Medulla oblongata (tissue), 1 donor: Measurements from ENCODE around the gene PCDHGA8.
"Not testable (repeated sequence)": the region's sequence is repeated elsewhere in the genome, so short reads cannot be mapped to it uniquely, and the experiment has no call there.

Source experiments
- DNase-seq: peaks from one replicate; pipeline ENCODE4 v3.0.0-alpha.2; 2015; ENCODE audit errors: extremely low spot score

The PCDHGA8 gene

DNA sequence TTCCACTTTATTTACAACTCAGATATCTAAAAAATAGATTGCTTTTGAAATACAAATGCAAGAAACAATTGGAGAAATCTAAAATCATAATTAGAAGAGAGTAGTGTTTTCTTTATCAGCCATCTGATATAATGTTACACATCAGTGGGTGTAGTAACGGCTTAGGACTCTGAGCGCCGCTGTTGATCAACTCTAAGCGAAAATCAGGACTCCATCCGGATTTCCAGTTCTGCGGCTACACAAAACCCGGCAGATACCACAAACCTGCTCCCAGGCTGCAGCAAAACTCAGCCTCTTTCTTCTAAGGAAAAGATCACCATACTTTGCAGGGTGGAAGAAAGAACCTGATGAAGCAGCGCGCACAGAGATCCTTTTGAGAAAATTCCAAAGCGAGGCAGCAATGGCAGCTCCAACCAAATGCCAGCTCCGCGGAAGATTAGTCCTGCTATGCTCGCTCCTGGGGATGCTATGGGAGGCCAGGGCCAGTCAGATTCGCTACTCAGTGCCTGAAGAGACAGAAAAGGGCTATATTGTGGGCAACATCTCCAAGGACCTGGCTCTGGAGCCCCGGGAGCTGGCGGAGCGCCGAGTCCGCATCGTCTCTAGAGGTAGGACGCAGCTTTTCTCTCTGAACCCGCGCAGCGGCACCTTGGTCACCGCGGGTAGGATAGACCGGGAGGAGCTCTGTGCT lies 10.3 kb downstream of the PCDHGA8 start, which contains the start of gene PCDHGA9:
PCDHGA9 (plus strand) TSS at position 226 of the 691 bp plus-strand sequence; CDS start at position 401, 175 bp downstream.
- DNase-seq, result peak; percentile 27

DNA sequence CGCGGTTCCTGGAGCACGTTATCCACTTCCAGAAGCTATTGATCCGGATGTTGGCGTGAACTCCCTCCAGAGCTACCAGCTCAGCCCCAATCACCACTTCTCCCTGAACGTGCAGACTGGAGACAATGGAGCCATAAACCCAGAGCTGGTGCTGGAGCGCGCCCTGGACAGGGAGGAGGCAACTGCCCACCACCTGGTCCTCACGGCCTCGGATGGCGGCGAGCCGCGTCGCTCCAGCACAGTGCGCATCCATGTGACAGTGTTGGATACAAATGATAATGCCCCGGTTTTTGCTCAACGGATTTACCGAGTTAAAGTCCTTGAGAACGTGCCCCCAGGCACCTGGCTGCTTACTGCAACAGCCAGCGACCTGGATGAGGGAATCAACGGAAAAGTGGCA lies 11.0 kb downstream of the PCDHGA8 start:
- DNase-seq, result no peak

DNA sequence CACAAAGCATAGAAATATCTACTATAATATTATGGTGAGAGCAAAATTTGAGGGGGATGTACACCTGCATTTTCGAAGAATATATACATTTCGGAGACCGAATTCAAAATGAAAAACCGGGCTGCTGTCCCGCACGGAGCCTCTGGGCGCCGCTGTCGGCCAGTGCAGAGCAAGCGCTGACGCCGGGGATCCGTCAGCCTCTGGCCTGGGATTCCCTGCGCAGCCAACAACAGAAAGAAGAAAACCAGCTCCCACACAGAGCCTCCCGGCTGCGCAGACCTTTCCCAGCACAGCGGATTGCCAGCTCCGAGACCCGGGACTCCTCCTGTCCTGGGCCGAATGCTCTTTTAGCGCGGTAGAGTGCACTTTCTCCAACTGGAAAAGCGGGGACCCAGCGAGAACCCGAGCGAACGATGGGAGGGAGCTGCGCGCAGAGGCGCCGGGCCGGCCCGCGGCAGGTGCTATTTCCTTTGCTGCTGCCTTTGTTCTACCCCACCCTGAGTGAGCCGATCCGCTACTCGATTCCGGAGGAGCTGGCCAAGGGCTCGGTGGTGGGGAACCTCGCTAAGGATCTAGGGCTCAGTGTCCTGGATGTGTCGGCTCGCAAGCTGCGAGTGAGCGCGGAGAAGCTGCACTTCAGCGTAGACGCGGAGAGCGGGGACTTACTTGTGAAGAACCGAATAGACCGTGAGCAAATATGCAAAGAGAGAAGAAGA lies 15.5 kb downstream of the PCDHGA8 start, which contains the start of gene PCDHGB6:
PCDHGB6 (plus strand) TSS at position 232 of the 716 bp plus-strand sequence; CDS start at position 414, 182 bp downstream.
- not testable (repeated sequence) for DNase-seq

DNA sequence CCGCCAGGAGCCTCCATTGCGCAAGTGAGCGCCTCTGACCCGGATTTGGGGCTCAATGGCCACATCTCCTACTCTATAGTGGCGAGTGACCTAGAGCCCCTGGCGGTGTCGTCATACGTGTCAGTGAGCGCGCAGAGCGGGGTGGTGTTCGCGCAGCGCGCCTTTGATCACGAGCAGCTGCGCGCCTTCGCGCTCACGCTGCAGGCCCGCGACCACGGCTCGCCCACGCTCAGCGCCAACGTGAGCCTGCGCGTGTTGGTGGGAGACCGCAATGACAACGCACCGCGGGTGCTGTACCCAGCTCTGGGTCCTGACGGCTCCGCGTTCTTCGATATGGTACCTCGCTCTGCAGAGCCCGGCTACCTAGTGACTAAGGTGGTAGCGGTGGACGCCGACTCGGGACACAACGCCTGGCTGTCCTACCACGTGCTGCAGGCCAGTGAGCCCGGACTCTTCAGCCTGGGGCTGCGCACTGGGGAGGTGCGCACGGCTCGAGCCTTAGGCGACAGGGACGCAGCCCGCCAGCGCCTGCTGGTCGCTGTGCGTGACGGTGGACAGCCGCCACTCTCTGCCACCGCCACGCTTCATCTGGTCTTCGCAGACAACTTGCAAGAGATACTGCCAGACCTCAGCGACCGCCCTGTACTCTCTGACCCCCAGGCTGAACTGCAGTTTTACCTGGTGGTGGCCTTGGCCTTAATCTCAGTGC lies 17.3 kb downstream of the PCDHGA8 start:
- no peak for DNase-seq

DNA sequence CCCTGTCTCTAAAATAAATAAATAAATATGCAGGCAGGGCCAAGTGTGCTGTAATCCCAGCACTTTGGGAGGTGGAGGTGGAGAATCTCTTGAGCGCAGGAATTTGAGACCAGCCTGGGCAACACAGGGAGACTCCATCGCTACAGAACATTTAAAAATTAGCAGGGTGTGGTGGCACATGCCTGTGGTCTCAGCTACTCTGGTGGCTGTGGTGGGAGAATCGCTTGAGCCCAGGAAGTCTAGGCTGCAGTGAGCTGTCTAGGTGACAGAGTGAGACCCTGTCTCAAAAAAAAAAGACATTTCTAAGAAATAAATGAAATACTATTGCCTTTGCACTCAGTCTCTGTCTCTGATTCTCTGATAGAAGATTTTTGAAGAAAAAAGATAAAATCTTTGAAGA lies 19.1 kb downstream of the PCDHGA8 start:
- no peak for DNase-seq

DNA sequence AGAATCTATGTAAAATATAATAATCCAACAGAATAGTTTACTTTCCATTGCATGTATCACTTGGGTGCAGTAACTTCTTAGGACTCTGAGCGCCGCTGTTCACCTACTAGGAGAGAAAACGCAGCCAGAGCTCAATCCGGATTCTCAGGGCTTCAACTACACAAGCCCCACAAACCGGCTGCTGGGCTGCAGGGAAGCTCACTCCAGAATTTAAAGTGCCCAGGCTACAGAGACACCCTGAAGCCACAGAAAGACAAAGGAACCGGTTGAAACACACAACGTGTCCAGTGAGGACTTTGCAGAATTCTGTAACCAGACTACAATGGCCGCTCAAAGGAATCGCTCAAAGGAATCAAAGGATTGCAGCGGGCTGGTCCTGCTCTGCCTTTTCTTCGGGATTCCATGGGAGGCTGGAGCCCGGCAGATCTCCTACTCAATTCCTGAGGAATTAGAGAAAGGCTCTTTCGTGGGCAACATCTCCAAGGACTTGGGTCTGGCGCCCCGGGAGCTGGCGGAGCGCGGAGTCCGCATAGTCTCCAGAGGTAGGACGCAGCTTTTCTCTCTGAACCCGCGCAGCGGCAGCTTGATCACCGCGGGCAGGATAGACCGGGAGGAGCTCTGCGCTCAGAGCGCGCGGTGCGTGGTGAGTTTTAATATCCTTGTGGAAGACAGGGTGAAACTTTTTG lies 20.6 kb downstream of the PCDHGA8 start, which contains the start of gene PCDHGA10:
PCDHGA10 (plus strand) TSS at position 134 of the 686 bp plus-strand sequence; CDS start at position 323, 189 bp downstream.
- peak; percentile 25 for DNase-seq

DNA sequence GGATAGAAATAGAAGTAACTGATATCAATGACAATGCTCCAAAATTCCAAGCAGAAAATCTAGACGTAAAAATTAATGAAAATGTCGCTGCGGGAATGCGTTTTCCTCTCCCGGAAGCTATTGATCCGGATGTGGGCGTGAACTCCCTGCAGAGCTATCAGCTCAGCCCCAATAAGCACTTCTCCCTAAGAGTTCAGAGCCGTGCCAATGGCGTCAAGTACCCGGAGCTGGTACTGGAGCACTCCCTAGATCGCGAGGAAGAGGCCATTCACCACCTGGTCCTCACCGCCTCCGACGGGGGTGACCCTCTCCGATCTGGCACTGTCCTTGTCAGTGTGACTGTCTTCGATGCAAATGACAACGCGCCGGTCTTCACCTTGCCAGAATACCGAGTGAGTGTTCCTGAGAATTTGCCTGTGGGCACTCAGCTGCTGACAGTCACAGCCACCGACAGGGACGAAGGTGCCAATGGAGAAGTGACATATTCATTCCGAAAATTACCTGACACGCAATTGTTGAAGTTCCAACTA lies 21.2 kb downstream of the PCDHGA8 start:
- DNase-seq, result no peak

DNA sequence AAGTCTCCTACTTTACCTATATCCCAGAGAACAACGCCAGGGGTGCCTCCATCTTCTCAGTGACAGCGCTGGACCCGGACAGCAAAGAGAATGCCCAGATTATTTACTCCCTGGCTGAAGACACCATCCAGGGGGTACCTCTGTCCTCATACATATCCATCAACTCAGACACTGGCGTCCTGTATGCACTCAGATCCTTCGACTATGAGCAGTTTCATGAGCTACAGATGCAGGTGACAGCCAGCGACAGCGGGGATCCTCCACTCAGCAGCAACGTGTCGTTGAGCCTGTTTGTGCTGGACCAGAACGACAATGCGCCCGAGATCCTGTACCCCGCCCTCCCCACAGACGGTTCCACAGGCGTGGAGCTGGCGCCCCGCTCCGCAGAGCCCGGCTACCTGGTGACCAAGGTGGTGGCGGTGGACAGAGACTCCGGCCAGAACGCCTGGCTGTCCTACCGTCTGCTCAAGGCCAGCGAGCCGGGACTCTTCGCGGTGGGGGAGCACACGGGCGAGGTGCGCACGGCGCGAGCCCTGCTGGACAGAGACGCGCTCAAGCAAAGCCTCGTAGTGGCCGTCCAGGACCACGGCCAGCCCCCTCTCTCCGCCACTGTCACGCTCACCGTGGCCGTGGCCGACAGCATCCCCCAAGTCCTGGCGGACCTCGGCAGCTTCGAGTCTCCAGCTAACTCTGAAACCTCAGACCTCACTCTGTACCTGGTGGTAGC lies 22.3 kb downstream of the PCDHGA8 start:
- not testable (repeated sequence) for DNase-seq

DNA sequence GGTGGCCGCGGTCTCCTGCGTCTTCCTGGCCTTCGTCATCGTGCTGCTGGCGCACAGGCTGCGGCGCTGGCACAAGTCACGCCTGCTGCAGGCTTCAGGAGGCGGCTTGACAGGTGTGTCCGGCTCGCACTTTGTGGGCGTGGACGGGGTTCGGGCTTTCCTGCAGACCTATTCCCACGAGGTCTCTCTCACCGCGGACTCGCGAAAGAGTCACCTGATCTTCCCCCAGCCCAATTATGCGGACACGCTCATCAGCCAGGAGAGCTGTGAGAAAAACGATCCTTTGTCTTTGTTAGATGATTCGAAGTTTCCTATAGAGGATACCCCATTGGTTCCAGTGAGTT lies 22.8 kb downstream of the PCDHGA8 start:
- not testable (repeated sequence) for DNase-seq

DNA sequence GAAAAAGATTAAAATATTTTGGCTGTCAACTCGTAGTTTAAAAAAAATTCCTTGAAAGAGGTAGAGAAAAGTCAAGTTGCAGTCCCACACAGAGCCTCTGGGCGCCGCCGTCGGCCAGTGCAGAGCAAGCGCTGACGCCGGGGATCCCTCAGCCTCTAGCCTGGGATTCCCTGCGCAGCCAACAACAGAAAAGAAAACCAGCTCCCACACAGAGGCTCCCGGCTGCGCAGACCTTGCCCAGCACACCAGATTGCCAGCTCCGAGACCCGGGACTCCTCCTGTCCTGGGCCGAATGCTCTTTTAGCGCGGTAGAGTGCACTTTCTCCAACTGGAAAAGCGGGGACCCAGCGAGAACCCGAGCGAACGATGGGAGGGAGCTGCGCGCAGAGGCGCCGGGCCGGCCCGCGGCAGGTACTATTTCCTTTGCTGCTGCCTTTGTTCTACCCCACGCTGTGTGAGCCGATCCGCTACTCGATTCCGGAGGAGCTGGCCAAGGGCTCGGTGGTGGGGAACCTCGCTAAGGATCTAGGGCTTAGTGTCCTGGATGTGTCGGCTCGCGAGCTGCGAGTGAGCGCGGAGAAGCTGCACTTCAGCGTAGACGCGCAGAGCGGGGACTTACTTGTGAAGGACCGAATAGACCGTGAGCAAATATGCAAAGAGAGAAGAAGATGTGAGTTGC lies 25.2 kb downstream of the PCDHGA8 start, which contains the start of gene PCDHGB7:
PCDHGB7 (plus strand) TSS at position 184 of the 679 bp plus-strand sequence; CDS start at position 367, 183 bp downstream.
- peak; percentile 57 for DNase-seq

DNA sequence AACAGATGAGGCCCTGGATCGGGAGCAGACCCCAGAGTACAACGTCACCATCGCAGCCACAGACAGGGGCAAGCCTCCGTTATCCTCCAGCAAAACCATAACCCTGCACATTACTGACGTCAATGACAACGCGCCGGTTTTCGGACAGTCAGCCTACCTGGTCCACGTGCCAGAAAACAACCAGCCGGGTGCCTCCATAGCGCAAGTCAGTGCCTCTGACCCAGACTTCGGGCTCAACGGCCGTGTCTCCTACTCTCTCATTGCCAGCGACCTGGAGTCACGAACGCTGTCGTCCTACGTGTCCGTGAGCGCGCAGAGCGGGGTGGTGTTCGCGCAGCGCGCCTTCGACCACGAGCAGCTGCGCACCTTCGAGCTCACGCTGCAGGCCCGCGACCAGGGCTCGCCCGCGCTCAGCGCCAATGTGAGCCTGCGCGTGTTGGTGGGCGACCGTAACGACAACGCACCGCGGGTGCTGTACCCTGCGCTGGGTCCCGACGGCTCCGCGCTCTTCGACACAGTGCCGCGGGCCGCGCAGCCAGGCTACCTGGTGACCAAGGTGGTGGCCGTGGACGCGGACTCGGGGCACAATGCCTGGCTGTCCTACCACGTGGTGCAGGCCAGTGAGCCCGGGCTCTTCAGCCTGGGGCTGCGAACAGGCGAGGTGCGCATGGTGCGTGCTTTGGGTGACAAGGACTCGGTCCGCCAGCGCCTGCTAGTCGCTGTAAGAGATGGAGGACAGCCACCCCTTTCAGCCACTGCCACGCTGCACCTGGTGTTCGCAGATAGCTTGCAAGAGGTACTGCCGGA lies 26.8 kb downstream of the PCDHGA8 start:
- DNase-seq, result no peak

DNA sequence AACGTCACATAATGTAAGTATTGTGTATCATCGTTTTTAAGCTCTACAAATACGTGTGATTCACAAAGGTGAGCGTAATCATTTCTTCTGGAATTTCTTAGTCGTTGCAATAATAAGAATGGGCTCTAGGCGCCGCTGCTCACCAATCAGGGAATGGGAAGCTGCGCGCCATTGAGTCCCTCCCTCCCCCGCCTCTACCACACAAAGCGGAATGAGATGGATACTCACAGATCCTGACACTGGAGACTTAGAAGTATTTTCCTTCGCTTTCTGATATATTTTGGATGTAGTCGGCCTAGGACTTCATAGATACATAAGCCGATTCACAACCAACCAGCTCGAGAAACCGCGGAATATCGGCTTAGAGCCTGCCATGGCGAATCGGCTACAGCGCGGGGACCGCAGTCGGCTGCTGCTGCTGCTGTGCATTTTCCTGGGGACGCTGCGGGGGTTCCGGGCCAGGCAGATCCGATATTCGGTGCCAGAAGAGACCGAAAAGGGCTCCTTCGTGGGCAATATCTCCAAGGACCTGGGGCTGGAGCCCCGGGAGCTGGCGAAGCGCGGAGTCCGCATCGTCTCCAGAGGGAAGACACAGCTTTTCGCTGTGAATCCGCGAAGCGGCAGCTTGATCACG lies 28.5 kb downstream of the PCDHGA8 start, which contains the start of gene PCDHGA11:
PCDHGA11 (plus strand) TSS at position 197 of the 634 bp plus-strand sequence; CDS start at position 374, 177 bp downstream.
- DNase-seq, result peak; percentile 30

DNA sequence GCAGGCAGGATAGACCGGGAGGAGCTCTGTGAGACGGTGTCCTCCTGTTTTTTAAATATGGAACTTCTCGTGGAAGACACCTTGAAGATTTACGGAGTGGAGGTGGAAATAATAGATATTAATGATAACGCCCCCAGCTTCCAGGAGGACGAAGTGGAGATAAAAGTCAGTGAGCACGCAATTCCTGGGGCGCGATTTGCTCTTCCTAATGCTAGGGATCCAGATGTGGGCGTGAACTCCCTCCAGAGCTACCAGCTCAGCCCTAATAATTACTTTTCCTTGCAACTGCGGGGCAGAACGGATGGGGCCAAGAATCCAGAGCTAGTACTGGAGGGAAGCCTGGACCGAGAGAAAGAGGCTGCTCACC lies 29.0 kb downstream of the PCDHGA8 start:
- DNase-seq, result no peak

DNA sequence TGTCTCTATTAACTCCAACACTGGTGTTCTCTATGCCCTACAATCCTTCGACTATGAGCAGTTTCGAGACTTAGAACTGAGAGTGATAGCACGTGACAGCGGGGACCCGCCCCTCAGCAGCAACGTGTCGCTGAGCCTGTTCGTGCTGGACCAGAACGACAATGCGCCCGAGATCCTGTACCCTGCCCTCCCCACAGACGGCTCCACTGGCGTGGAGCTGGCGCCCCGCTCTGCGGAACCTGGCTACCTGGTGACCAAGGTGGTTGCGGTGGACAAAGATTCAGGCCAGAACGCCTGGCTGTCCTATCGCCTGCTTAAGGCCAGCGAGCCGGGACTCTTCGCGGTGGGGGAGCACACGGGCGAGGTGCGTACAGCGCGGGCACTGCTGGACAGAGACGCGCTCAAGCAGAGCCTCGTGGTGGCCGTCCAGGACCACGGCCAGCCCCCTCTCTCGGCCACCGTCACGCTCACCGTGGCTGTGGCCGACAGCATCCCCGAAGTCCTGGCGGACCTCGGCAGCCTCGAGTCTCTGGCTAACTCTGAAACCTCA lies 30.4 kb downstream of the PCDHGA8 start:
- DNase-seq, result no peak

DNA sequence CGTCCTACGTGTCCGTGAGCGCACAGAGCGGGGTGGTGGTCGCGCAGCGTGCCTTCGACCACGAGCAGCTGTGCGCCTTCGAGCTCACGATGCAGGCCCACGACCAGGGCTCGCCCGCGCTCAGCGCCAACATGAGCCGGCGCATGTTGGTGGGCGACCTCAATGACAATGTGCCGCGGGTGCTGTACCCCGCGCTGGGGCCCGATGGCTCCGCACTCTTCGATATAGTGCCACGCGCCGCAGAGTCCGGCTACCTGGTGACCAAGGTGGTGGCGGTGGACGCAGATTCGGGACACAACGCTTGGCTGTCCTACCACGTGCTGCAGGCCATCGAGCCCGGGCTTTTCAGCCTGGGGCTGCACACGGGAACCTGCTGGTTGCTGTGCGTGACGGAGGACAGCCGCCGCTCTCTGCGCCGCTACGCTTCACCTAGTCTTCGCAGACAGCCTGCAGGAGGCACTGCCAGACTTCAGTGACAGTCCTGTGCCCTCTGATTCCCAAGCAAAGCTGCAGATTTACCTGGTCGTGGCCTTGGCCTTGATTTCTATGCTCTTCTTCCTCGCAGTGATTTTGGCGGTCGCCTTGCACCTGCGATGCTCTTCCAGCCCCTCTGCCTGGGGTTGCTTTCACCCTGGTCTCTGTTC lies 35.5 kb downstream of the PCDHGA8 start:
- DNase-seq, result no peak

DNA sequence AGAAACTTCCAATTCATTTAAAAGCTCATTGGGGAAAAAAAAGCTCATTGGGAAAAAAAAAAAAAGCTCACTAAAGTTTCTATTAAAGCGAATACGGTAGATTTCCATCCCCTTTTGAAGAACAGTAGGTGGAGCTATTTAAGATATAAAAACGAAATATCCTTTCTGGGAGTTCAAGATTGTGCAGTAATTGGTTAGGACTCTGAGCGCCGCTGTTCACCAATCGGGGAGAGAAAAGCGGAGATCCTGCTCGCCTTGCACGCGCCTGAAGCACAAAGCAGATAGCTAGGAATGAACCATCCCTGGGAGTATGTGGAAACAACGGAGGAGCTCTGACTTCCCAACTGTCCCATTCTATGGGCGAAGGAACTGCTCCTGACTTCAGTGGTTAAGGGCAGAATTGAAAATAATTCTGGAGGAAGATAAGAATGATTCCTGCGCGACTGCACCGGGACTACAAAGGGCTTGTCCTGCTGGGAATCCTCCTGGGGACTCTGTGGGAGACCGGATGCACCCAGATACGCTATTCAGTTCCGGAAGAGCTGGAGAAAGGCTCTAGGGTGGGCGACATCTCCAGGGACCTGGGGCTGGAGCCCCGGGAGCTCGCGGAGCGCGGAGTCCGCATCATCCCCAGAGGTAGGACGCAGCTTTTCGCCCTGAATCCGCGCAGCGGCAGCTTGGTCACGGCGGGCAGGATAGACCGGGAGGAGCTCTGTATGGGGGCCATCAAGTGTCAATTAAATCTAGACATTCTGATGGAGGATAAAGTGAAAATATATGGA lies 38.1 kb downstream of the PCDHGA8 start, which contains the start of gene PCDHGA12:
PCDHGA12 (plus strand) TSS at position 176 of the 782 bp plus-strand sequence; CDS start at position 429, 253 bp downstream.
- peak; percentile 62 for DNase-seq

DNA sequence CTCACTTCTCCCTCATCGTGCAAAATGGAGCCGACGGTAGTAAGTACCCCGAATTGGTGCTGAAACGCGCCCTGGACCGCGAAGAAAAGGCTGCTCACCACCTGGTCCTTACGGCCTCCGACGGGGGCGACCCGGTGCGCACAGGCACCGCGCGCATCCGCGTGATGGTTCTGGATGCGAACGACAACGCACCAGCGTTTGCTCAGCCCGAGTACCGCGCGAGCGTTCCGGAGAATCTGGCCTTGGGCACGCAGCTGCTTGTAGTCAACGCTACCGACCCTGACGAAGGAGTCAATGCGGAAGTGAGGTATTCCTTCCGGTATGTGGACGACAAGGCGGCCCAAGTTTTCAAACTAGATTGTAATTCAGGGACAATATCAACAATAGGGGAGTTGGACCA lies 38.9 kb downstream of the PCDHGA8 start:
- DNase-seq, result no peak
